GM12874 (cell line): ENCODE results near the gene PPP3CB.

Source experiments
- CTCF ChIP-seq: IDR thresholded peaks from 2 replicates; pipeline ENCODE4 v1.5.1; 2011; ENCODE audit warnings: low read depth, mild to moderate bottlenecking, control low read depth, low read length, moderate library complexity; ENCODE audit not compliant: insufficient read depth

PPP3CB gene

GRCh38 chr10:73495884-73496674 is at the start of gene PPP3CB:
TSS of gene PPP3CB (minus strand) at chr10:73496024. CDS start at chr10:73495889, 135 bp downstream.
- no peak for TF ChIP-seq CTCF

DNA sequence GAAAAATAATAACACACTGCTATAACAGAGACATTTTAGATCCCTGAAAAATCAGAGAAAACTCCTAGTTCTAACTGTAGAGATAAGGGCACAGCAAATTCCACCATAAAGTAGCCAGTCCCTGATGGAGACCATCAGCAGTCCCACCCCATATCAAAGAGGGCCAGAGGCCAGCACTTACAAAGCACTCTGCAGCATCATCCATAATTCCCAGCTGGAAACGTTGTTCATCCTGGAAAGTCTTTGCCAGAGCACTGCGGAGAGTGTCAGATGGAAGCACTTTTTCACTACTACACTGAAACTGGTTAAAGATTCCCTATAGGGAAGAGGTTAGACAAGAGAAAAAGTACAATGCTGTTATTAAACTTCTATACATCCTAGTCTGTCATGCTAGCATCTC is 49.5 kb upstream of the PPP3CB start:
- no peak for TF ChIP-seq CTCF

GRCh38 chr10:73537709-73538108 is 41.9 kb upstream of the PPP3CB start:
- no peak for TF ChIP-seq CTCF

- TF ChIP-seq CTCF, result no peak
Measured at GRCh38 chr10:73537288-73537687, 41.5 kb upstream of the PPP3CB start.

DNA sequence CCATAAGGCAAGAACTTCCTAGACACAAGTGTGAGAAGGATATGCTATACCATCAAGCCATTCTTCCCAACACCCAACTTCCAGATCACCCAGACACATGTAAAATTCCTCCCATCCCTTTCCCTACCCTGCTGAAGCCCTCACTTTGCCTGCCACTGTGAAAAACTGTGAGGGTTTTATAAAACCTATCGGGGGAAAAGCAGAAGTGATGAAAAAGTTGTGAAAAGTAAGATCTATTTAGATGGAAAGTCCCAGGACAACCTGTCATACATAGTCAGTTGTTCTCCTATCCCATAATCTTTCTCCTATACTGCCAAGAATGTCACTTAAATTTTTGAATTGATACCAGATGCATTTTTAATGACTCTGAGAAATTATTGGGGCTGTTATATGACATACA is 39.0 kb upstream of the PPP3CB start:
- TF ChIP-seq CTCF, result no peak

DNA sequence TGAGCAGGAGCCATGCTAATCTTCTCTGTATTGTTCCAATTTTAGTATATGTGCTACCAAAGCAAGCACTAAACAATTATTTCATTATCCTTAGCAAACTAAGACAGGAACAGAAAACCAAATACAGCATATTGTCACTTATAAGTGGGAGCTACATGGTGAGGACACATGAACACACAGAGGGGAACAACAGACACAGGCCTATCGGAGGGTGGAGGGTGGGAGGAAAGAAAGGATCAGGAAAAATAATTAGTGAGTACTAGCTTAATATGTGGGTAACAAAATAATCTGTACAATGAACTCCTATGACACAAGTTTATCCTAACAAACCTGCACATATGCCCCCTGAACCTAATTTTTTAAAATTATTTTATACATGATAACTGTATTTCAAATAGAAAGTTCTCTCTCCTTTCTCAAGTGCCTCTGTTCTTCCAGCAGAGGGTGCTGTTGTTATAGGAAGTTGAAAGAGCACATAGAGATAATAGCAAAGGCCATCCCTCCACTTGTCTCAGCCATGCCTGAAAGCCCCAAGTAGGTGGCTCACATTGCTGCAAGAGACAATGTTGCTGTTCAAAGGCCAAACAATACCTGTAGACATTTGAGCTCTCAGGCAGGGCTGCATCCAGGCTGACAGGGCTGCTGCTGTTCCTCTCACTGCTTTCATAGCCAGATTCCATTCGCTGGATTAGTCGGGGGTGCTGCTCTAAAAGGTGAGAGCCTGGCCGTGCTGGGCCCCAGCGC is 33.4 kb upstream of the PPP3CB start:
- peak; percentile 60 for TF ChIP-seq CTCF

DNA sequence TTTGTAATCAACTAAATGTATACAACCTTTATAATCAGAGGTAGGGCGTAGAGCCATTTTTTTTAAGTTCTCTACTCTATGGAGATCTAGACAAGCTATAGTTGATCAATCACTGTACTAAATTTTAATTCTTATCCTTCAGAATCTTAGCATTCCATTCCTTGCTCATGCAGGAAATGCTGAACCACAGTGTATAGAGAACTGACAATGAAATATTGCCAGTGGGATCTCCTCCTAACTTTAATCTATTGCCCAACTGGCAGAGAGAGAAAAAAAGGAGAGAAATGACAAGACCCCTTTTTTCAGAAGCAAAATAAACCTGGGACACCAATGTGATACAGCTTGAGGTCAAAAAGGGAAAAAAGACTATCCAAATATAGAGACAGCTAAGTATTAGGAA is 26.4 kb upstream of the PPP3CB start:
- no peak for TF ChIP-seq CTCF
